GM19467 (cell line): ENCODE measurements around the gene GSC2.

Experiments used
- ATAC-seq: cut with Tn5 transposase; IDR thresholded peaks from one replicate; pipeline ENCODE4 v1.9.1; 2021; ENCODE audit warnings: mild to moderate bottlenecking, moderate library complexity; ENCODE audit not compliant: unreplicated experiment

The GSC2 gene

GRCh38 chr22:19103880-19104821 lies 45.9 kb downstream of the GSC2 start:
- ATAC-seq: no peak

GRCh38 chr22:19098157-19098556 lies 51.9 kb downstream of the GSC2 start:
- ATAC-seq: no peak

GRCh38 chr22:19097518-19097917 lies 52.6 kb downstream of the GSC2 start:
- ATAC-seq: no peak
